H9 (cell line): ENCODE measurements around the gene IGFL4. TPM values are rescaled to one million over a fixed set of nuclear protein-coding genes. Genes with fewer than 3 reads are reported as not detected.

Experiments used
- DNase-seq: peaks from one replicate; pipeline ENCODE4 v3.0.0-alpha.2; 2017
- H2AFZ ChIP-seq: one replicate; pipeline ENCODE4 v1.6.1; 2013; ENCODE audit warnings: mild to moderate bottlenecking, low read length, control low read depth, moderate library complexity
- H2AK5ac ChIP-seq: 2 replicates; pipeline ENCODE4 v1.6.1; 2013; ENCODE audit warnings: low read length, control low read depth, mixed read lengths; ENCODE audit not compliant: insufficient read length
- H2BK120ac ChIP-seq: one replicate; pipeline ENCODE4 v1.6.1; 2013; ENCODE audit warnings: low read depth, mild to moderate bottlenecking, low read length, control low read depth, inconsistent platforms; ENCODE audit not compliant: poor library complexity, severe bottlenecking
- H2BK12ac ChIP-seq: 2 replicates; pipeline ENCODE4 v1.6.1; 2013; ENCODE audit warnings: low read length, control low read depth, mixed read lengths, low read depth; ENCODE audit not compliant: insufficient read length
- H2BK15ac ChIP-seq: 2 replicates; pipeline ENCODE4 v1.6.1; 2013; ENCODE audit warnings: low read depth, low read length, control low read depth
- H2BK20ac ChIP-seq: one replicate; pipeline ENCODE4 v1.6.1; 2013; ENCODE audit warnings: low read depth, mild to moderate bottlenecking, low read length, control low read depth, inconsistent platforms; ENCODE audit not compliant: poor library complexity, severe bottlenecking
- H2BK5ac ChIP-seq: 2 replicates; pipeline ENCODE4 v1.6.1; 2013; ENCODE audit warnings: low read length, control low read depth, mixed read lengths; ENCODE audit not compliant: insufficient read length
- H3K14ac ChIP-seq: 2 replicates; pipeline ENCODE4 v1.6.1; 2013; ENCODE audit warnings: low read length, control low read depth; ENCODE audit not compliant: insufficient read depth
- H3K18ac ChIP-seq: 2 replicates; pipeline ENCODE4 v1.6.1; 2013; ENCODE audit warnings: low read depth, mild to moderate bottlenecking, mixed read lengths, low read length, control low read depth; ENCODE audit not compliant: insufficient read length
- H3K23ac ChIP-seq: 2 replicates; pipeline ENCODE4 v1.6.1; 2013; ENCODE audit warnings: low read length, control low read depth, mixed read lengths, low read depth; ENCODE audit not compliant: insufficient read length
- H3K23me2 ChIP-seq: 2 replicates; pipeline ENCODE4 v1.6.1; 2013; ENCODE audit warnings: low read depth, mild to moderate bottlenecking, mixed read lengths, low read length, control low read depth; ENCODE audit not compliant: insufficient read length, poor library complexity, severe bottlenecking
- H3K27ac ChIP-seq: 2 replicates; pipeline ENCODE4 v1.5.1; 2013; ENCODE audit warnings: low read length, control low read depth, mixed read lengths, low read depth; ENCODE audit not compliant: insufficient read length
- H3K27me3 ChIP-seq: 2 replicates; pipeline ENCODE4 v1.6.1; 2013; ENCODE audit warnings: low read length, control low read depth, inconsistent platforms; ENCODE audit not compliant: insufficient read depth
- H3K4ac ChIP-seq: 2 replicates; pipeline ENCODE4 v1.6.1; 2013; ENCODE audit warnings: low read depth, mild to moderate bottlenecking, control low read depth, inconsistent platforms, low read length, moderate library complexity
- H3K4me1 ChIP-seq: 2 replicates; pipeline ENCODE4 v1.6.1; 2013; ENCODE audit warnings: low read length, control low read depth, inconsistent platforms; ENCODE audit not compliant: insufficient read depth
- H3K4me2 ChIP-seq: 2 replicates; pipeline ENCODE4 v1.6.1; 2013; ENCODE audit warnings: low read length, control low read depth, mixed read lengths; ENCODE audit not compliant: insufficient read length, insufficient read depth
- H3K56ac ChIP-seq: 2 replicates; pipeline ENCODE4 v1.6.1; 2013; ENCODE audit warnings: low read depth, mild to moderate bottlenecking, mixed read lengths, low read length, control low read depth; ENCODE audit not compliant: insufficient read length
- H3K79me1 ChIP-seq: 2 replicates; pipeline ENCODE4 v1.6.1; 2013; ENCODE audit warnings: low read depth, mild to moderate bottlenecking, moderate library complexity, low read length, control low read depth, inconsistent platforms; ENCODE audit not compliant: insufficient read depth, poor library complexity, severe bottlenecking
- H3K79me2 ChIP-seq: 2 replicates; pipeline ENCODE4 v1.6.1; 2013; ENCODE audit warnings: low read length, control low read depth, inconsistent platforms; ENCODE audit not compliant: insufficient read depth
- H3K9ac ChIP-seq: 2 replicates; pipeline ENCODE4 v1.6.1; 2013; ENCODE audit warnings: low read length, control low read depth, mixed read lengths; ENCODE audit not compliant: insufficient read length; ENCODE audit errors: extremely low read depth
- H3K9me3 ChIP-seq: one replicate; pipeline ENCODE4 v1.6.1; 2013; ENCODE audit warnings: low read depth, low read length, inconsistent platforms; ENCODE audit not compliant: control insufficient read depth
- H3T11ph ChIP-seq: one replicate; pipeline ENCODE4 v1.6.1; 2013; ENCODE audit warnings: mild to moderate bottlenecking, low read length, control low read depth, inconsistent platforms
- H4K20me1 ChIP-seq: one replicate; pipeline ENCODE4 v1.6.1; 2013; ENCODE audit not compliant: control insufficient read depth, insufficient read length, insufficient read depth
- H4K5ac ChIP-seq: 2 replicates; pipeline ENCODE4 v1.6.1; 2013; ENCODE audit warnings: low read depth, mild to moderate bottlenecking, mixed read lengths, low read length, control low read depth; ENCODE audit not compliant: insufficient read length
- H4K8ac ChIP-seq: replicated peaks from 2 replicates; pipeline ENCODE4 v1.6.1; 2013; ENCODE audit warnings: low read length, control low read depth, mixed read lengths, low read depth; ENCODE audit not compliant: insufficient read length
- H4K91ac ChIP-seq: 2 replicates; pipeline ENCODE4 v1.6.1; 2013; ENCODE audit warnings: low read depth, mild to moderate bottlenecking, moderate library complexity, mixed read lengths, low read length, control low read depth; ENCODE audit not compliant: insufficient read length
- H3K27ac Mint-ChIP-seq, 3 experiments: 2 replicates in 2 of 3; 3 replicates in 1 of 3; pipeline ENCODE4 v1.8.0; 2020 to 2021; ENCODE audit warnings: mixed read lengths in 3 of 3, mild to moderate bottlenecking in 1 of 3, moderate library complexity in 1 of 3
- H3K27me3 Mint-ChIP-seq: 2 replicates; pipeline ENCODE4 v1.8.0; 2021; ENCODE audit warnings: low read depth, mild to moderate bottlenecking, moderate library complexity, mixed read lengths
- H3K36me3 Mint-ChIP-seq, 3 experiments: 2 replicates in 2 of 3; 3 replicates in 1 of 3; pipeline ENCODE4 v1.8.0; 2020 to 2021; ENCODE audit warnings: low read depth in 3 of 3, mixed read lengths in 3 of 3; ENCODE audit not compliant: insufficient read depth in 1 of 3
- H3K4me1 Mint-ChIP-seq, 2 experiments: 2 replicates each; pipeline ENCODE4 v1.8.0; 2020; ENCODE audit warnings: mixed read lengths in 2 of 2
- H3K4me3 Mint-ChIP-seq, 2 experiments: 2 replicates in 1 of 2; 3 replicates in 1 of 2; pipeline ENCODE4 v1.8.0; 2020 to 2021; ENCODE audit warnings: mild to moderate bottlenecking in 2 of 2, mixed read lengths in 2 of 2, moderate library complexity in 1 of 2
- H3K9me3 Mint-ChIP-seq, 2 experiments: 2 replicates in 1 of 2; 3 replicates in 1 of 2; pipeline ENCODE4 v1.8.0; 2020; ENCODE audit warnings: mild to moderate bottlenecking in 2 of 2, mixed read lengths in 2 of 2, moderate library complexity in 1 of 2
- WGBS: extraction: QIAGEN DNeasy Blood & Tissue Kit; methylation state at CpG from one replicate; pipeline ENCODE4 v1.1.7; 2013; ENCODE audit warnings: missing lambda C conversion rate, low lambda C conversion rate, mixed read lengths; ENCODE audit not compliant: insufficient read length; ENCODE audit errors: extremely low coverage; 5-methylcytosine and 5-hydroxymethylcytosine counted together
- total RNA-seq: library from RNA; stranded (reverse); gene quantifications from 2 replicates; pipeline ENCODE4 v1.2.1, GENCODE V29; 2021
- TF ChIP-seq, protein P1 (sequence below): fragments of 200-600 bp; sonication (generic); conservative IDR thresholded peaks from 3 replicates; pipeline ENCODE4 v1.8.0; 2021; ENCODE audit warnings: antibody characterized with exemption, mild to moderate bottlenecking

Gene IGFL4
- total RNA-seq, 1 experiment from 2014 or later: 0.33 TPM

DNA sequence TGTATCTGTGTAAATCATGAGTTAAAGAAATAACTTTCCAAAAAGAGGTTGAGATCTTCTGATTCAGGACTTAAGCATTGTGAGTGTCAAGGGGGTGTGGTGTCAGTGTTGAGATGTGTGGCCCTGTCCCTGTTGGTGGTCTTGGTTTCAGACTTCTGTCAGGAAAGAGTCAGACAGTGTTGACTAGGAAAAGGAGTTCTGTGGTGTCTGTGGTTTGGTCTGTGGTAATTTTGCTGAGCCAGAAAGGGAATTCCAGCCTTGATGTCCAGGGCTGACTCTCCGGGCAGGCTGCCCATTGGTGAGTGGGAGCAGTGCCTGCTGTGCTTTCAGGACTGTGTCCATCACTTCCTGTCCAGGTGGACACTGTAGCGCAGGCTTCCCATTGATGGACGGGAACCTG lies 39.8 kb upstream of the IGFL4 start:
- H3K9me3 Mint-ChIP-seq: peaks cover 0 to 8% of the 10 kb centered on the region in 2 experiments; a peak in 4 of 5 replicates
- Histone ChIP-seq H3K18ac (no peak overlapping the region), H3K79me2 (no peaks in the 10 kb centered on the region), H3K23ac (no peak overlapping the region), H3K4me1 (0 out of 2 replicates have a peak, but pooled peaks cover 2% of the 10 kb centered on the region), H4K5ac (no peak overlapping the region), H4K20me1 (no peaks in the 10 kb centered on the region), H3K4me2 (no peak overlapping the region), H3K14ac (no peak overlapping the region), H3K56ac (no peak overlapping the region), H2AK5ac (no peak overlapping the region), H3K4ac (no peak overlapping the region), H2BK5ac (no peak overlapping the region), H2AFZ (no peak overlapping the region), H3K27me3 (peaks cover 5% of the 10 kb centered on the region; the same call in 1 of the 2 replicates), H3K27ac (no peak overlapping the region), H2BK20ac (no peak overlapping the region), H2BK12ac (no peak overlapping the region), H4K8ac (no peak overlapping the region), H2BK15ac (no peak overlapping the region), H3T11ph (no peak overlapping the region), H3K79me1 (no peaks in the 10 kb centered on the region), H2BK120ac (no peak overlapping the region), H3K9me3 (no peaks in the 10 kb centered on the region), H4K91ac (no peak overlapping the region), H3K9ac (no peak overlapping the region), H3K23me2 (peaks cover 8% of the 10 kb centered on the region)
- H3K4me3 Mint-ChIP-seq: no peak overlapping the region
- no peak for DNase-seq
- WGBS: no CpG with 5 or more reads among the region's 3 CpGs
- TF ChIP-seq, protein P1, sequence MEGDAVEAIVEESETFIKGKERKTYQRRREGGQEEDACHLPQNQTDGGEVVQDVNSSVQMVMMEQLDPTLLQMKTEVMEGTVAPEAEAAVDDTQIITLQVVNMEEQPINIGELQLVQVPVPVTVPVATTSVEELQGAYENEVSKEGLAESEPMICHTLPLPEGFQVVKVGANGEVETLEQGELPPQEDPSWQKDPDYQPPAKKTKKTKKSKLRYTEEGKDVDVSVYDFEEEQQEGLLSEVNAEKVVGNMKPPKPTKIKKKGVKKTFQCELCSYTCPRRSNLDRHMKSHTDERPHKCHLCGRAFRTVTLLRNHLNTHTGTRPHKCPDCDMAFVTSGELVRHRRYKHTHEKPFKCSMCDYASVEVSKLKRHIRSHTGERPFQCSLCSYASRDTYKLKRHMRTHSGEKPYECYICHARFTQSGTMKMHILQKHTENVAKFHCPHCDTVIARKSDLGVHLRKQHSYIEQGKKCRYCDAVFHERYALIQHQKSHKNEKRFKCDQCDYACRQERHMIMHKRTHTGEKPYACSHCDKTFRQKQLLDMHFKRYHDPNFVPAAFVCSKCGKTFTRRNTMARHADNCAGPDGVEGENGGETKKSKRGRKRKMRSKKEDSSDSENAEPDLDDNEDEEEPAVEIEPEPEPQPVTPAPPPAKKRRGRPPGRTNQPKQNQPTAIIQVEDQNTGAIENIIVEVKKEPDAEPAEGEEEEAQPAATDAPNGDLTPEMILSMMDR: no peak
- no peaks in the 10 kb centered on the region; a peak in 1 of 7 replicates for H3K36me3 Mint-ChIP-seq
- peaks cover 51% of the 10 kb centered on the region for H3K27me3 Mint-ChIP-seq
- no peak overlapping the region for H3K27ac Mint-ChIP-seq
- peaks cover 9 to 14% of the 10 kb centered on the region in 2 experiments for H3K4me1 Mint-ChIP-seq
